Mesenchymal stem cell (in vitro differentiated cells and primary cell): ENCODE results near the gene CRISPLD2.

Experiments used
- DNase-seq: peaks from one replicate; pipeline ENCODE4 v3.0.0-alpha.2; 2013
- H2AFZ ChIP-seq: one replicate; pipeline ENCODE4 v1.6.1; 2013; ENCODE audit warnings: low read depth, mild to moderate bottlenecking, control low read depth, inconsistent platforms, low read length, moderate library complexity
- H2AK5ac ChIP-seq: 2 replicates; pipeline ENCODE4 v1.6.1; 2013; ENCODE audit warnings: low read length, moderate library complexity, mild to moderate bottlenecking, inconsistent platforms; ENCODE audit not compliant: severe bottlenecking
- H2BK120ac ChIP-seq: one replicate; pipeline ENCODE4 v1.6.1; 2013; ENCODE audit warnings: low read depth, mild to moderate bottlenecking, inconsistent platforms, low read length, moderate library complexity
- H2BK12ac ChIP-seq, 2 experiments: one replicate each; pipeline ENCODE4 v1.6.1; 2013; ENCODE audit warnings: inconsistent platforms in 2 of 2, low read length in 2 of 2, mild to moderate bottlenecking in 2 of 2, moderate library complexity in 2 of 2, control low read depth in 1 of 2
- H2BK15ac ChIP-seq: one replicate; pipeline ENCODE4 v1.6.1; 2013; ENCODE audit warnings: mild to moderate bottlenecking, low read depth, inconsistent platforms; ENCODE audit not compliant: poor library complexity, severe bottlenecking
- H2BK5ac ChIP-seq: 2 replicates; pipeline ENCODE4 v1.6.1; 2013; ENCODE audit warnings: low read depth, mild to moderate bottlenecking, low read length, control low read depth, inconsistent platforms; ENCODE audit not compliant: poor library complexity, severe bottlenecking
- H3K14ac ChIP-seq, 2 experiments: one replicate each; pipeline ENCODE4 v1.6.1; 2013; ENCODE audit warnings: inconsistent platforms in 2 of 2, low read length in 2 of 2, control low read depth in 1 of 2, mild to moderate bottlenecking in 1 of 2, moderate library complexity in 1 of 2
- H3K18ac ChIP-seq, 2 experiments: one replicate each; pipeline ENCODE4 v1.6.1; 2013; ENCODE audit warnings: inconsistent platforms in 2 of 2, low read length in 2 of 2, control low read depth in 1 of 2, low read depth in 1 of 2, mild to moderate bottlenecking in 1 of 2
- H3K23ac ChIP-seq, 2 experiments: one replicate each; pipeline ENCODE4 v1.6.1; 2013; ENCODE audit warnings: inconsistent platforms in 2 of 2, low read length in 2 of 2, mild to moderate bottlenecking in 2 of 2, moderate library complexity in 2 of 2, control low read depth in 1 of 2
- H3K27ac ChIP-seq: 2 replicates; pipeline ENCODE4 v1.5.1; 2013; ENCODE audit warnings: mild to moderate bottlenecking, moderate library complexity, low read length, control low read depth, inconsistent platforms; ENCODE audit not compliant: poor library complexity, severe bottlenecking
- H3K27me3 ChIP-seq, 2 experiments: 2 replicates each; pipeline versions ENCODE4 v1.6.1 to v1.7.0; 2013; ENCODE audit warnings: low read length in 2 of 2, mild to moderate bottlenecking in 2 of 2, moderate library complexity in 2 of 2, control low read depth in 1 of 2, inconsistent platforms in 1 of 2; ENCODE audit not compliant: control insufficient read depth in 1 of 2, insufficient read depth in 1 of 2
- H3K36me3 ChIP-seq, 2 experiments: 2 replicates each; pipeline versions ENCODE4 v1.6.1 to v1.7.0; 2013; ENCODE audit warnings: low read length in 2 of 2, control low read depth in 1 of 2, inconsistent platforms in 1 of 2, low read depth in 1 of 2, mild to moderate bottlenecking in 1 of 2; ENCODE audit not compliant: insufficient read depth in 2 of 2, control insufficient read depth in 1 of 2
- H3K4ac ChIP-seq, 2 experiments: one replicate each; pipeline ENCODE4 v1.6.1; 2013; ENCODE audit warnings: inconsistent platforms in 2 of 2, low read length in 2 of 2, mild to moderate bottlenecking in 2 of 2, moderate library complexity in 2 of 2, control low read depth in 1 of 2, low read depth in 1 of 2
- H3K4me1 ChIP-seq: 2 replicates; pipeline ENCODE4 v1.6.1; 2013; ENCODE audit warnings: low read depth, low read length, control low read depth; ENCODE audit not compliant: control insufficient read depth, insufficient read depth
- H3K4me2 ChIP-seq: 2 replicates; pipeline ENCODE4 v1.6.1; 2013; ENCODE audit warnings: low read length, mild to moderate bottlenecking, inconsistent platforms; ENCODE audit not compliant: poor library complexity, severe bottlenecking
- H3K4me3 ChIP-seq, 2 experiments: 2 replicates each; pipeline versions ENCODE4 v1.5.1 to v1.7.0; 2013; ENCODE audit warnings: low read length in 2 of 2, mild to moderate bottlenecking in 2 of 2, control low read depth in 1 of 2, low read depth in 1 of 2; ENCODE audit not compliant: insufficient read depth in 1 of 2
- H3K79me1 ChIP-seq: replicated peaks from 2 replicates; pipeline ENCODE4 v1.6.1; 2013; ENCODE audit warnings: mild to moderate bottlenecking, control low read depth, low read length, inconsistent platforms; ENCODE audit not compliant: poor library complexity, severe bottlenecking
- H3K9ac ChIP-seq: 2 replicates; pipeline ENCODE4 v1.7.0; 2013; ENCODE audit warnings: mild to moderate bottlenecking, low read length, moderate library complexity
- H3K9me3 ChIP-seq: 2 replicates; pipeline ENCODE4 v1.7.0; 2013; ENCODE audit warnings: mild to moderate bottlenecking, low read length; ENCODE audit not compliant: control insufficient read depth
- H4K8ac ChIP-seq: one replicate; pipeline ENCODE4 v1.6.1; 2013; ENCODE audit warnings: inconsistent platforms, mild to moderate bottlenecking, low read length, moderate library complexity
- H4K91ac ChIP-seq: one replicate; pipeline ENCODE4 v1.6.1; 2013; ENCODE audit warnings: mild to moderate bottlenecking, low read length, inconsistent platforms
- WGBS: methylation state at CpG from one replicate; pipeline ENCODE4 v1.1.7; 2013; ENCODE audit warnings: mixed read lengths; 5-methylcytosine and 5-hydroxymethylcytosine counted together

Gene CRISPLD2

DNA sequence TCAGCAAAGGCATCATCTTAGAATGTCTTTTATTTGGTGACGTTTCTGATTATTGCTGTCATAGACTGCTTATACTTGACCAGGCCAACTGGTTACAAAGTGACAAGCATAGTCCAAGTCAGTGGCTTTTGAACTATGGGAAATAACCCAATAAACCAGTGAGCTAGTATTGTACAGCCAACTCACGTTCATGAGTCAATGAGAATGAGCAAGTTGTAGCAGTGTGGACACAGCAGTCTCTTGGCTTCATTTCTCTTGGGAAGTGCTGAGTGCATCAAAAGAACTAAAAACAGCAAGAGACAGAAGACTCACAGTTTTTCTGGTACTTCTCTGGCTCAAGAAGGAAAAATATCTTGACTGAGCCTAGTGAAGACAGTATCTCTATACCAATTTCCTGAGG lies 36.9 kb upstream of the CRISPLD2 start:
- WGBS: 95% methylated on average over 2 of the region's 2 CpGs

DNA sequence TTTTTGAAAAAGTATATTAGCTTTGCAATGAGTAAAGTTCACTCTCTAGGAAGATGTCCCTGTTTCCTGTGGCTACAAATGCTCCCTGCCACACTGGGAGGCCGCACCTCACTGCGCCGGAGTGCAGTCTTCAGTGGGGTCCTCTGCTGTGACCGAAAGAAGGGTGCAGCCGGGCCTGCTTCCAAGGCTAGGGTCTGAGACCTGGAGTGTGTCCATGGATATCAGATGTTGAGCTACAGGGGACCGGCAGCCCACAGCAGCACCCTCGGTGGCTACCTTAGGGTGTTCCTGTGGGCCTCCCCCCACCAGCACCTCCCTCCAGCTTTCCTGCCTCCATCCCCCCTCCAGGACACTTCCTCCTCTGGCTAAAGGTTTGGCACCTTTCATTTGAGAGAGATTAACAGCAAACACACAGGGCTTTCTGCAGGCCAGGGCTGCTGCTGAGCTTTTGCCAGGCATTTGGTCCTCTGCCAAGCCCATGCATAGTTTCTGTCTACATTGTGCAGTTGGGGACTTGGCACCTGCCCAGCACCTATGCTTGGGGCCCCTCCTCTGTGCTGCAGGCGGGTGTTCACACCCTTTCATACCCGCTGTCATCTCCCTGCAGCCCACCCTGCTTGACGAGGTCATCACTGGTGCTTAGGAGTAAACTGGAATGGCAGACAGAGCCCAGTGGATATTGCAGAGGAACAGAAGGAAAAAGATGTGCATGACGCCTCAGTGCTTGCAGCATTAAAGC lies 33.8 kb upstream of the CRISPLD2 start:
- Histone ChIP-seq H3K9me3 (no peaks in the 10 kb centered on the region), H2BK5ac (no peak overlapping the region), H3K18ac (peak overlapping the region in 1 of 2 experiments; percentile 54), H3K14ac (no peak overlapping the region), H2BK12ac (no peak overlapping the region), H3K4me1 (peaks cover 12% of the 10 kb centered on the region), H3K23ac (no peak overlapping the region), H3K9ac (no peak overlapping the region), H3K4me2 (no peak overlapping the region), H2BK120ac (no peak overlapping the region), H2AFZ (no peak overlapping the region), H4K91ac (no peak overlapping the region), H3K4me3 (no peak overlapping the region), H3K27me3 (no peaks in the 10 kb centered on the region), H3K27ac (peak overlapping the region; percentile 0), H3K36me3 (peaks cover 2 to 20% of the 10 kb centered on the region in 2 experiments), H3K4ac (no peak overlapping the region), H2BK15ac (no peak overlapping the region), H3K79me1 (no peaks in the 10 kb centered on the region), H2AK5ac (no peak overlapping the region), H4K8ac (peak overlapping the region; percentile 53)
- peak; percentile 31 for DNase-seq
- 92% methylated on average over 11 of the region's 11 CpGs for WGBS

More for the DNA sequence above, 36.9 kb upstream of the CRISPLD2 start:
- H3K9me3 ChIP-seq: no peaks in the 10 kb centered on the region
- H4K91ac ChIP-seq: no peak overlapping the region
- H2AK5ac ChIP-seq: no peak overlapping the region
- H4K8ac ChIP-seq: no peak overlapping the region
- no peak overlapping the region for H3K4me2 ChIP-seq
- no peak overlapping the region for H2BK12ac ChIP-seq
- H3K9ac ChIP-seq: no peak overlapping the region
- no peak overlapping the region for H3K23ac ChIP-seq
- H3K79me1 ChIP-seq: peaks cover 9% of the 10 kb centered on the region
- no peak overlapping the region for H2AFZ ChIP-seq
- no peak overlapping the region for H3K4me3 ChIP-seq
- H3K4me1 ChIP-seq: peaks cover 12% of the 10 kb centered on the region
- no peaks in the 10 kb centered on the region for H3K27me3 ChIP-seq
- H2BK15ac ChIP-seq: no peak overlapping the region
- H3K36me3 ChIP-seq: peaks cover 29 to 30% of the 10 kb centered on the region in 2 experiments
- H3K4ac ChIP-seq: no peak overlapping the region
- H3K14ac ChIP-seq: no peak overlapping the region
- no peak for DNase-seq
- H2BK5ac ChIP-seq: no peak overlapping the region
- no peak overlapping the region for H3K18ac ChIP-seq
- H2BK120ac ChIP-seq: no peak overlapping the region
- H3K27ac ChIP-seq: no peak overlapping the region

DNA sequence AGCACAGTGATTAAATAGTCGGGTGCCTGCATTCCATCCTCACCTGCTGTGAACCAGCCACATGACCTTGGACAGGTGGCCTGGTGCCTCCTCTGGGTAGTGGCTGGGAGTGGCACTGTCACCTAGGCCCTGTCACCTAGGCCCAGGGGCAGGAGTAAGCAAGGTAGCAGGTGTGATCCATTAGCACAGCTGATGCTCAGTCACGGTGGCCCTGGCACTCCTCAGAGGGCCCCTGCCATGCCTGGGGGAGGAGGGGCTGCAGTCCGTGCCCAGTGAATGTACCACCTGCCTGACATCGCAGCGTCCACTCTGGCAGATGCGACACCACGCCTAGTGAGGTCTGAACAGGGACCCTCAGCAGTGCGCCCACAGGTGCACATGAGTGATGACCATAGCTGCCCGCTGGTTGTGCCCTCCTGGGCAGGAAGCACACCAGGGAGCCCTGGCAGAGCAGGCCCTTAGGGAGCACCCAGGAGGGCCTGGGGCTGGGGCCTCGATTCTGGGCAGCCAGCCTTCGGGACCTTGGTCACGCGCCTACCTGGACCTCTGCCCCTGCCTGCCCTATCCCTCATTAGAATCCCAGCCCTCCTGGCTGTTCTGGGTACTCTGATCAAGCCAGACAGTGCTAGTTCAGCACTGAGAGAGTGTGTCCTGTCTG lies 33.1 kb upstream of the CRISPLD2 start:
- Histone ChIP-seq H3K27ac (no peak overlapping the region), H3K14ac (peak overlapping the region in 1 of 2 experiments; percentile 69), H4K8ac (no peak overlapping the region), H3K9ac (no peak overlapping the region), H2BK120ac (no peak overlapping the region), H3K79me1 (no peaks in the 10 kb centered on the region), H3K4me1 (peaks cover 12% of the 10 kb centered on the region), H3K36me3 (peaks cover 2 to 16% of the 10 kb centered on the region in 2 experiments), H2AFZ (no peak overlapping the region), H4K91ac (no peak overlapping the region), H3K4me3 (no peak overlapping the region), H3K27me3 (no peaks in the 10 kb centered on the region), H2AK5ac (no peak overlapping the region), H3K4ac (no peak overlapping the region), H3K4me2 (no peak overlapping the region), H3K9me3 (no peaks in the 10 kb centered on the region), H2BK15ac (no peak overlapping the region), H3K23ac (no peak overlapping the region), H2BK5ac (no peak overlapping the region), H3K18ac (no peak overlapping the region), H2BK12ac (no peak overlapping the region)
- no peak for DNase-seq
- 98% methylated on average over 13 of the region's 13 CpGs for WGBS

DNA sequence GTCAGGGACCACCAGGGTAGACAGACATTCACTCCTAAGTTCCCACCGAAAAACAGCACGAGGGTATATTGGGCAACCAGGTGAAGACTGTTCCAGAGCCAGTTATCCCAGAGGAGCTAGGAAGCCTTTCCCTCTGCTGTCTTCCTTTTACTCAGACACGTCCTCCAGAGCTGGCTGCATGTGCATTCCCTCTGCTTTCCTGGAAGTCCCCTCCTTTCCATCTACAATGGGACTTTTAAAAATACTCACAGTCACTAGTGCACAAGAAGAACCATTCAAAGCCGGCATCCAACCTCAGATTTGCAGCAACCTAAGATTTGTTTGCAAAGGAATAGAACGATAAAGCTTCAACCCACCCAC lies 32.5 kb upstream of the CRISPLD2 start:
- Histone ChIP-seq H3K4me3 (no peak overlapping the region), H3K23ac (no peak overlapping the region), H3K79me1 (no peaks in the 10 kb centered on the region), H2BK5ac (no peak overlapping the region), H4K8ac (no peak overlapping the region), H3K9me3 (no peaks in the 10 kb centered on the region), H2AK5ac (no peak overlapping the region), H3K9ac (no peak overlapping the region), H2BK120ac (no peak overlapping the region), H2BK15ac (no peak overlapping the region), H3K14ac (no peak overlapping the region), H4K91ac (no peak overlapping the region), H3K4me2 (no peak overlapping the region), H2BK12ac (no peak overlapping the region), H3K4me1 (peaks cover 12% of the 10 kb centered on the region), H3K27me3 (no peaks in the 10 kb centered on the region), H3K27ac (no peak overlapping the region), H3K18ac (no peak overlapping the region), H2AFZ (no peak overlapping the region), H3K4ac (no peak overlapping the region), H3K36me3 (peaks cover 2 to 16% of the 10 kb centered on the region in 2 experiments)
- WGBS: 91% methylated on average over 4 of the region's 5 CpGs
- no peak for DNase-seq
